ENCODE results near the gene PRTFDC1.

DNA sequence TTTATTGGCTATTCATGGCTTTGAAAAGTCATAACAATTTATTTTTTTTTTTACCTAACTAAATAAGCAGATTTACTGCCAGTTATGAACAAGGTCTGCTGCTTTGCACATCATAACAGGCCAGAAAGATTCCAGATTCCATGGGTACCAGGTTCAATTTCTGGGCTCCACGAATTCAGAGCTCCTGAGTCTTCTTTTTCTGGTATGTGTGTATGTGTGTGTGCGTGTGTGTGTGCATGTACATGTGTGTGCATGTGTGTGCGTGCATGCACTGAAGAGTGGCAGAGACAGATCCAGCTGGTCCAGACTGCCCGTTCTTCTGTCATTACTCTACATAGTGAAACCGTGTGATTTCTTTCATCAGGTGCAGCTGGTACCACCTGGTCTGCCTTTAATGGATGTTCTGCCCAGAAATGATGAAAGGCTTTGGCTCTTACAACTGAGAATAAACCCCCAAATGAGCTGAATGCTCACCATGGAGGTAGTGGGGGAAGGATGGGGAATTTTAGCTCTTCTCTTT, 14.6 kb upstream of the PRTFDC1 start:
- TF ChIP-seq POLR2A (IDR thresholded peaks at IDR 0.05) (no peak), CTCF (IDR thresholded peaks at IDR 0.05 in 8 of 11, conservative IDR thresholded peaks at IDR 0.05 in 3 of 11) (no peak)
